BLaER1 (cell line): ENCODE data around the gene OSBPL9.

Source experiments
- H3K27ac ChIP-seq: shearing (Covaris generic); formaldehyde crosslinking; 2 replicates; pipeline ENCODE4 v1.8.1; 2022
- H3K27me3 ChIP-seq: shearing (Covaris generic); formaldehyde crosslinking; 2 replicates; pipeline ENCODE4 v1.8.1; 2022
- H3K36me3 ChIP-seq: shearing (Covaris generic); formaldehyde crosslinking; 2 replicates; pipeline ENCODE4 v1.8.1; 2022
- H3K4me1 ChIP-seq: shearing (Covaris generic); formaldehyde crosslinking; 2 replicates; pipeline ENCODE4 v1.8.1; 2022
- H3K4me2 ChIP-seq: shearing (Covaris generic); formaldehyde crosslinking; 2 replicates; pipeline ENCODE4 v1.8.1; 2022
- H3K4me3 ChIP-seq: shearing (Covaris generic); formaldehyde crosslinking; 2 replicates; pipeline ENCODE4 v1.8.1; 2022
- H3K9ac ChIP-seq: shearing (Covaris generic); formaldehyde crosslinking; 2 replicates; pipeline ENCODE4 v1.8.1; 2022
- H3K9me3 ChIP-seq: shearing (Covaris generic); formaldehyde crosslinking; 2 replicates; pipeline ENCODE4 v1.8.1; 2022
- H4K20me1 ChIP-seq: shearing (Covaris generic); formaldehyde crosslinking; 2 replicates; pipeline ENCODE4 v1.8.1; 2022
- Cebpa-rat ChIP-seq: shearing (Covaris generic); IDR thresholded peaks from 2 replicates; pipeline ENCODE4 v1.8.1; 2022

OSBPL9 gene

DNA sequence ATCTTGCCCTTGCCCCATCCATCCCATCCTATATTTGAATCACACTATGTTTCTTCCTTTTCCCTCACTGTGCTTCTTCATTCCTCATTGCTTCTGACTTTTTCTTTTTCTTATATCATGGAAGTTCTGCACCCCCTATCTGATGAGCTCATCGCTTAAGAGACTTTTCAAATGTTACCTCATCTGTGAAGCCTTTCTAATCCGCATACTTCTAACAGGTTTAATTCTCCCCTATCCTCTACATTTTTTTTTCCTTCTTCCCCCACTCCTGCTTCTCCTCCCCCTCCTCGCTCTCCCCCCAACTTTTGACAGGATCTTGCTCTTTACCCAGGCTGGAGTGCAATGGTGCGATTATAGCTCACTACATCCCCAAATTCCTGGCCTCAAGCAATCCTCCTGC lies 39.5 kb downstream of the OSBPL9 start:
- Histone ChIP-seq H3K4me2 (no peak overlapping the region), H3K9ac (no peak overlapping the region), H3K27me3 (no peaks in the 10 kb centered on the region), H4K20me1 (no peaks in the 10 kb centered on the region), H3K9me3 (no peaks in the 10 kb centered on the region), H3K27ac (no peak overlapping the region), H3K4me1 (no peaks in the 10 kb centered on the region), H3K4me3 (no peak overlapping the region), H3K36me3 (peaks cover 24% of the 10 kb centered on the region)
- no peak for TF ChIP-seq Cebpa-rat

DNA sequence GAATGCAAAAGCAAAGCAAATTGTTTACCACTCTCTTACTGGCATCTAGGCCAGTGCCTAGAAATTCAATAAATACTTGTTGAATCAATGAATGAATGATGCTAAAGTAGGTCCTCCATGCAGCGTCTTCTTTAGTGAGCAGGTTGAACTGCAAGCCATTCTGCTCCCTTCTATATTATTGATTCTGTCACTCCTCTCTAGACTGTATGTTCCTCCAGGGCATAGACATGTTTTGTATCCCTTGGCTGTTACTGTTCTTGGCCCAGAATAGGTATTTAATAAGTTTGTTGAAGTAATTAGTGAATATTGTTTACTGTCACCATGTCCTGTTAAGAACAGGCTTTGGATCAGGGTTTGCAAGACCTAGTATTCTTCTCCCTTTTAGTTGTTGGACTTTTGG lies 43.7 kb downstream of the OSBPL9 start:
- Histone ChIP-seq H3K4me3 (no peak overlapping the region), H3K9ac (no peak overlapping the region), H3K27me3 (no peaks in the 10 kb centered on the region), H4K20me1 (no peaks in the 10 kb centered on the region), H3K36me3 (peaks cover 10% of the 10 kb centered on the region), H3K4me2 (no peak overlapping the region), H3K9me3 (no peaks in the 10 kb centered on the region), H3K27ac (no peak overlapping the region), H3K4me1 (no peaks in the 10 kb centered on the region)
- no peak for TF ChIP-seq Cebpa-rat

GRCh38 chr1:51661081-51661518 lies 44.2 kb downstream of the OSBPL9 start:
- Histone ChIP-seq H3K9ac (no peak overlapping the region), H3K4me3 (no peak overlapping the region), H4K20me1 (no peaks in the 10 kb centered on the region), H3K27ac (no peak overlapping the region), H3K4me1 (no peaks in the 10 kb centered on the region), H3K9me3 (no peaks in the 10 kb centered on the region), H3K4me2 (no peak overlapping the region), H3K27me3 (no peaks in the 10 kb centered on the region), H3K36me3 (peaks cover 5% of the 10 kb centered on the region)
- TF ChIP-seq Cebpa-rat = no peak

DNA sequence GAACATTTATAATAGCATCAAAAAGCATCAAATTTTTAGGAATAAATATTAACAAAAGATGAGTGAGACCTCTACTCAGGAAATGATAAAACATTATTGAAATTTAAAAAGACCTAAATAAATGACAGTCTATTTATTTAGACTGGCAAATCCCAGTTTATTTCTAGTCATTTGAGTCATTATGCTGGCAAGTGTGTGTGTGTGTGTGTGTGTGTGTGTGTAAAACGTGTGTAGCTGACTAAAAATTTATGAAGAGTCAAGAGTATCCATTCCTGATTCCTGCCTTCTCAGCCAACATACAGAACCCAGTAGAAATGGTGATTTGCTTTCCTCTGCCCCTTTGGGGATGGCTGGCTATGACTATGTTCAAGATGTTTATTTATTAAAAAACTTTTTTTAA lies 46.2 kb downstream of the OSBPL9 start:
- Histone ChIP-seq H3K9me3 (no peaks in the 10 kb centered on the region), H3K36me3 (no peaks in the 10 kb centered on the region), H3K4me1 (no peaks in the 10 kb centered on the region), H3K4me3 (no peak overlapping the region), H3K9ac (no peak overlapping the region), H3K4me2 (no peak overlapping the region), H3K27me3 (no peaks in the 10 kb centered on the region), H4K20me1 (no peaks in the 10 kb centered on the region), H3K27ac (no peak overlapping the region)
- no peak for TF ChIP-seq Cebpa-rat

GRCh38 chr1:51663721-51664120 lies 46.8 kb downstream of the OSBPL9 start:
- Histone ChIP-seq H4K20me1 (no peaks in the 10 kb centered on the region), H3K4me3 (no peak overlapping the region), H3K4me1 (no peaks in the 10 kb centered on the region), H3K9me3 (no peaks in the 10 kb centered on the region), H3K36me3 (no peaks in the 10 kb centered on the region), H3K27me3 (no peaks in the 10 kb centered on the region), H3K4me2 (no peak overlapping the region), H3K27ac (no peak overlapping the region), H3K9ac (no peak overlapping the region)
- no peak for TF ChIP-seq Cebpa-rat

GRCh38 chr1:51664421-51665240 lies 47.7 kb downstream of the OSBPL9 start:
- TF ChIP-seq Cebpa-rat = no peak
- Histone ChIP-seq H3K36me3 (no peaks in the 10 kb centered on the region), H3K4me3 (no peak overlapping the region), H3K4me2 (no peak overlapping the region), H4K20me1 (no peaks in the 10 kb centered on the region), H3K9me3 (no peaks in the 10 kb centered on the region), H3K4me1 (no peaks in the 10 kb centered on the region), H3K9ac (no peak overlapping the region), H3K27ac (no peak overlapping the region), H3K27me3 (no peaks in the 10 kb centered on the region)

- Histone ChIP-seq H3K4me2 (no peak overlapping the region), H3K36me3 (no peaks in the 10 kb centered on the region), H3K27ac (no peak overlapping the region), H3K9ac (no peak overlapping the region), H3K4me1 (no peaks in the 10 kb centered on the region), H3K4me3 (no peak overlapping the region), H3K27me3 (no peaks in the 10 kb centered on the region), H4K20me1 (no peaks in the 10 kb centered on the region), H3K9me3 (no peaks in the 10 kb centered on the region)
- no peak for TF ChIP-seq Cebpa-rat
Observed at GRCh38 chr1:51666478-51666877, 49.6 kb downstream of the OSBPL9 start.

DNA sequence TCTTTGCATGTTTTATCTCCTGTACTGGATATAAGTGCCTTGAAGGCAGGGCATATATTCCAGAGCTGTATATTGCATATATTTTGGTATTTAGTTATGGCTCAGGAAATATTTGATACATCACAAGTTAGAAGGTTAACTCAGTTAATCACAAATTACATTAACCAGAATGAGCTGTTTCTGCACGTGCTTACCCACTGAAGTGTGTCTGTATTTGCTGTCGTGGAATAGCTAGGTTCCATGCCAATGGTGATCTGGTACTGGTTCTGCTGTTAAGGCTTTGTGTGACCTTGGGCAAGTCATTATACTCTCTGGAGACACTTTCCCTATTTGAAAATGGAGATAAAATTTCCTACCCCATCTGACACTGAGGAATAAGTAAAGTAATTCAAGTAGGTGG lies 50.7 kb downstream of the OSBPL9 start:
- no peak for TF ChIP-seq Cebpa-rat
- no peaks in the 10 kb centered on the region for H3K9me3 ChIP-seq
- H3K4me3 ChIP-seq = no peak overlapping the region
- no peak overlapping the region for H3K27ac ChIP-seq
- H3K4me2 ChIP-seq = no peak overlapping the region
- H4K20me1 ChIP-seq = no peaks in the 10 kb centered on the region
- no peaks in the 10 kb centered on the region for H3K27me3 ChIP-seq
- H3K4me1 ChIP-seq = no peaks in the 10 kb centered on the region
- H3K9ac ChIP-seq = no peak overlapping the region
- H3K36me3 ChIP-seq = no peaks in the 10 kb centered on the region

DNA sequence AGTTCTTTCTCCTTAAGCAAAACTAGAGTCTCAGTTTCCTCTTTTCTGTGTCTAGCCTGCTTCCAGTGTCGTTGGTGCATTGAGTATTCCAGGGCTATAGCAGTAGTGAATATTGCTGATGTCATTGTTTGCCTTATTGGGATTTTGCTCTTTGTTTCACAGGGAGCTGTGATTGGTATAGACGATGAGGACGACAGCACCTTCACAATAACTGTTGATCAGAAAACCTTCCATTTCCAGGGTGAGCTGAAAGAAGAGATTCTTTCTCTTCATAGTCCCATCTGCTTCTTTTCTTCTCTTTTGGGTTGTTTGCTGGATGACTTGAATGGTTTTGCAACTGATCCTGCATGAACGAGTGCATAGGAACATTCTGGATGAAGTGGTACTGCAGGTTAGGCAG lies 52.4 kb downstream of the OSBPL9 start:
- Histone ChIP-seq H3K27me3 (no peaks in the 10 kb centered on the region), H3K9me3 (no peaks in the 10 kb centered on the region), H3K36me3 (peaks cover 2% of the 10 kb centered on the region; the same call in 1 of the 2 replicates), H3K4me3 (no peak overlapping the region), H3K4me1 (0 out of 2 replicates have a peak, but pooled peaks cover 4% of the 10 kb centered on the region), H3K9ac (no peak overlapping the region), H3K4me2 (no peak overlapping the region), H3K27ac (no peak overlapping the region), H4K20me1 (no peaks in the 10 kb centered on the region)
- no peak for TF ChIP-seq Cebpa-rat

GRCh38 chr1:51669816-51670215 lies 52.9 kb downstream of the OSBPL9 start:
- Histone ChIP-seq H3K9me3 (no peaks in the 10 kb centered on the region), H4K20me1 (no peaks in the 10 kb centered on the region), H3K27ac (no peak overlapping the region), H3K27me3 (no peaks in the 10 kb centered on the region), H3K4me3 (no peak overlapping the region), H3K9ac (no peak overlapping the region), H3K36me3 (peaks cover 5% of the 10 kb centered on the region; the same call in 1 of the 2 replicates), H3K4me1 (0 out of 2 replicates have a peak, but pooled peaks cover 4% of the 10 kb centered on the region), H3K4me2 (no peak overlapping the region)
- no peak for TF ChIP-seq Cebpa-rat
